Measurements from ENCODE around the gene ANKMY1. TPM values are rescaled to one million over a fixed set of nuclear protein-coding genes. Genes with fewer than 3 reads are reported as not detected.

The ANKMY1 gene
- total and polyA plus RNA-seq, 2 experiments from 2014 or later, result 9.2 to 11.1 TPM

- no peaks in the 10 kb centered on the region for H3K9me3 ChIP-seq (ENCODE audit: low read depth)
- peaks cover 9% of the 10 kb centered on the region for H3K4me1 ChIP-seq (ENCODE audit: insufficient read depth)
- TF ChIP-seq EZH2 (IDR thresholded peaks at IDR 0.05; ENCODE audit: borderline replicate concordance) (no peak), EZH2phosphoT487 (IDR thresholded peaks at IDR 0.05; ENCODE audit: low read depth, severe bottlenecking, unreplicated experiment) (no peak)
- TF ChIP-seq, protein P1, sequence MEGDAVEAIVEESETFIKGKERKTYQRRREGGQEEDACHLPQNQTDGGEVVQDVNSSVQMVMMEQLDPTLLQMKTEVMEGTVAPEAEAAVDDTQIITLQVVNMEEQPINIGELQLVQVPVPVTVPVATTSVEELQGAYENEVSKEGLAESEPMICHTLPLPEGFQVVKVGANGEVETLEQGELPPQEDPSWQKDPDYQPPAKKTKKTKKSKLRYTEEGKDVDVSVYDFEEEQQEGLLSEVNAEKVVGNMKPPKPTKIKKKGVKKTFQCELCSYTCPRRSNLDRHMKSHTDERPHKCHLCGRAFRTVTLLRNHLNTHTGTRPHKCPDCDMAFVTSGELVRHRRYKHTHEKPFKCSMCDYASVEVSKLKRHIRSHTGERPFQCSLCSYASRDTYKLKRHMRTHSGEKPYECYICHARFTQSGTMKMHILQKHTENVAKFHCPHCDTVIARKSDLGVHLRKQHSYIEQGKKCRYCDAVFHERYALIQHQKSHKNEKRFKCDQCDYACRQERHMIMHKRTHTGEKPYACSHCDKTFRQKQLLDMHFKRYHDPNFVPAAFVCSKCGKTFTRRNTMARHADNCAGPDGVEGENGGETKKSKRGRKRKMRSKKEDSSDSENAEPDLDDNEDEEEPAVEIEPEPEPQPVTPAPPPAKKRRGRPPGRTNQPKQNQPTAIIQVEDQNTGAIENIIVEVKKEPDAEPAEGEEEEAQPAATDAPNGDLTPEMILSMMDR (IDR thresholded peaks at IDR 0.05; ENCODE audit: poor library complexity), result no peak
- H4K20me1 ChIP-seq (ENCODE audit: insufficient read depth, poor library complexity, severe bottlenecking), result peaks cover 9% of the 10 kb centered on the region
- H3K27me3 ChIP-seq, result no peaks in the 10 kb centered on the region
- H2AFZ ChIP-seq, result no peak overlapping the region
- no peak overlapping the region for H3K4me2 ChIP-seq
- no peak overlapping the region for H3K27ac ChIP-seq
- H3K36me3 ChIP-seq (replicated peaks; ENCODE audit: insufficient read depth, low read depth), result no peaks in the 10 kb centered on the region
- 95% methylated on average over 18 of the region's 21 CpGs for WGBS (ENCODE audit: low lambda C conversion rate, missing lambda C conversion rate)
- DNase-seq (ENCODE audit: low spot score), result no peak
- H3K4me3 ChIP-seq, result no peak overlapping the region
- H3K79me2 ChIP-seq, result peaks cover 22% of the 10 kb centered on the region
- H3K9me2 ChIP-seq (replicated peaks; ENCODE audit: insufficient read depth), result no peaks in the 10 kb centered on the region
Measured at GRCh38 chr2:240574386-240575100, 16.8 kb upstream of the ANKMY1 start.

GRCh38 chr2:240573516-240574385 lies 16.0 kb upstream of the ANKMY1 start:
- no peak overlapping the region for H3K4me2 ChIP-seq
- no peaks in the 10 kb centered on the region for H3K36me3 ChIP-seq (replicated peaks; ENCODE audit: insufficient read depth, low read depth)
- no peak for DNase-seq (ENCODE audit: low spot score)
- no peaks in the 10 kb centered on the region for H3K9me2 ChIP-seq (replicated peaks; ENCODE audit: insufficient read depth)
- H3K27me3 ChIP-seq, result no peaks in the 10 kb centered on the region
- peaks cover 1% of the 10 kb centered on the region for H3K4me1 ChIP-seq (ENCODE audit: insufficient read depth)
- no peak overlapping the region for H3K27ac ChIP-seq
- peaks cover 13% of the 10 kb centered on the region for H4K20me1 ChIP-seq (ENCODE audit: insufficient read depth, poor library complexity, severe bottlenecking)
- TF ChIP-seq, protein P1 (IDR thresholded peaks at IDR 0.05; ENCODE audit: poor library complexity), result no peak
- WGBS (ENCODE audit: low lambda C conversion rate, missing lambda C conversion rate), result 94% methylated on average over 35 of the region's 37 CpGs
- H3K9me3 ChIP-seq (ENCODE audit: low read depth), result no peaks in the 10 kb centered on the region
- no peak overlapping the region for H3K4me3 ChIP-seq
- no peak overlapping the region for H2AFZ ChIP-seq
- peaks cover 25% of the 10 kb centered on the region for H3K79me2 ChIP-seq

DNA sequence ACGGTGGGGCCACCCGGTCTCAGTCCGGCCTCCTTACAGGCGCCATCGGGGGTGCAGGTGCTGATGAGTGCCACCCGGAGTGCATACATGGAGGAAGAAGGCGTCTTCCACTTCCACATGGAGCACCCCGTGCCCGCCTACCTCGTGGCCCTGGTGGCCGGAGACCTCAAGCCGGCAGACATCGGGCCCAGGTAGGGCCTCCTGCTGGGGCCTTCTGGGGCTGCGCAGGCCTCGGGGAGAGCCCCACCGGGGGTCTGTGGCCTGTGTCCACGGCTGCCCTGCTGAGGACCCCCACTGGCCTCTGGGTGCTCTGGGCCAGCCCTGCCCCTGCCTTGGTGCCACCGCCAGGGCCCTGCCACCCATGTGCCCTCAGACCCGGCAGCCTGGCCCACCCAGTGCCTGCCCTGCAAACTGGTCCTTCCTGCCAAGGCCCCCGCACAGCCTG lies 15.3 kb upstream of the ANKMY1 start:
- 93% methylated on average over 17 of the region's 20 CpGs for WGBS (ENCODE audit: low lambda C conversion rate, missing lambda C conversion rate)
- H3K36me3 ChIP-seq (replicated peaks; ENCODE audit: insufficient read depth, low read depth), result no peaks in the 10 kb centered on the region
- no peaks in the 10 kb centered on the region for H3K27me3 ChIP-seq
- no peaks in the 10 kb centered on the region for H3K4me1 ChIP-seq (ENCODE audit: insufficient read depth)
- H3K79me2 ChIP-seq, result peaks cover 25% of the 10 kb centered on the region
- TF ChIP-seq, protein P1 (IDR thresholded peaks at IDR 0.05; ENCODE audit: poor library complexity), result no peak
- TF ChIP-seq EZH2 (IDR thresholded peaks at IDR 0.05; ENCODE audit: borderline replicate concordance) (no peak), EZH2phosphoT487 (IDR thresholded peaks at IDR 0.05; ENCODE audit: low read depth, severe bottlenecking, unreplicated experiment) (no peak)
- H3K9me2 ChIP-seq (replicated peaks; ENCODE audit: insufficient read depth), result no peaks in the 10 kb centered on the region
- H3K9me3 ChIP-seq (ENCODE audit: low read depth), result no peaks in the 10 kb centered on the region
- H3K27ac ChIP-seq, result no peak overlapping the region
- H3K4me3 ChIP-seq, result no peak overlapping the region
- DNase-seq (ENCODE audit: low spot score), result no peak
- H2AFZ ChIP-seq, result no peak overlapping the region
- no peak overlapping the region for H3K4me2 ChIP-seq
- H4K20me1 ChIP-seq (ENCODE audit: insufficient read depth, poor library complexity, severe bottlenecking), result peaks cover 13% of the 10 kb centered on the region

All from hepatocyte (in vitro differentiated cells).